D341Med (cell line): Measurements from ENCODE around the gene SDK2.

Source experiments
- DNase-seq: peaks from one replicate; pipeline ENCODE4 v3.0.0; 2012; ENCODE audit warnings: low spot score

Gene SDK2

GRCh38 chr17:73586275-73586832 lies 57.9 kb downstream of the SDK2 start:
- DNase-seq = no peak

GRCh38 chr17:73585583-73585982 lies 58.7 kb downstream of the SDK2 start:
- no peak for DNase-seq

DNA sequence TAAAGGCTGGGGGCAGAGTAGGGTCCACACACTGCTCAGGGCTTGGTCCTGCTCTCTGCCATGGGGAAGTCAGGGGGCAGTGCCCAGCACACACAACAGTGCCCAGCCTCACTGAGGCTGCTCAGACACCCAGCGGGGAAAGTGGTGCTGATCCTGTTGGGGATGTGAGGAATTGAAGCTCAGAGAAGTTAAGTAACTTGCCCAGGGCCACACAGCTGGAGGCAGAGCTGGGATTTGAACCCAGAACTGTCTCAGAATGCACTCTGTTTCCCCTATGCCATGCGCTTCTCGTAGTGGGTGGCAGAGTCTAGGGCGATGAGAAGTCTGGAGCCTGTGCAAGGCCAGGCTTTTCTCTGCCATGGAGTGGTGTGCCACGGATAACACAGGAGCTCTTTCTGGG lies 59.3 kb downstream of the SDK2 start:
- no peak for DNase-seq

GRCh38 chr17:73584049-73584448 lies 60.2 kb downstream of the SDK2 start:
- no peak for DNase-seq

GRCh38 chr17:73582821-73583220 lies 61.4 kb downstream of the SDK2 start:
- DNase-seq = no peak

GRCh38 chr17:73582359-73582758 lies 61.9 kb downstream of the SDK2 start:
- DNase-seq = no peak

DNA sequence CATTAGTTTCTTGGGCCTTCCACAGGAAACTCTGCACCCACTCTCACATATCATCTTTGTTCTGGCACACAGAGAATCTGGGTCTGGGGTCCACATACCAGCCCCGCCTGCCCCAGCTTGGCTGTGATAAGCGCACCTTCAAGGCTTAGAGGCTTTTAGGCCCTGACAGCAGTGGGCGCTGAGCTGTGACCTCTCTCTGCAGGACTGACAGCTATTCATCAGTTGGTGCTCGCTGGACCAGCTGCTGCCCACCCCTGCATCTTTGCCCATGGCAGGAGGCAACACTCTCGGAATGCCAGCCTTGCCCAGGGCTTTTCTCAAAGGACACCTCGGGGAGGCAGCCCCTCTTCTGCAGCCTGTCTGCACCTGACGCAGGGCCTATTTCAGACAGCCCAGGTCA lies 62.9 kb downstream of the SDK2 start:
- DNase-seq = no peak

GRCh38 chr17:73580073-73580710 lies 64.1 kb downstream of the SDK2 start:
- DNase-seq = no peak

GRCh38 chr17:73576556-73577098 lies 67.6 kb downstream of the SDK2 start:
- no peak for DNase-seq

- peak; percentile 91 for DNase-seq
Observed at GRCh38 chr17:73575470-73576221, 68.6 kb downstream of the SDK2 start.

DNA sequence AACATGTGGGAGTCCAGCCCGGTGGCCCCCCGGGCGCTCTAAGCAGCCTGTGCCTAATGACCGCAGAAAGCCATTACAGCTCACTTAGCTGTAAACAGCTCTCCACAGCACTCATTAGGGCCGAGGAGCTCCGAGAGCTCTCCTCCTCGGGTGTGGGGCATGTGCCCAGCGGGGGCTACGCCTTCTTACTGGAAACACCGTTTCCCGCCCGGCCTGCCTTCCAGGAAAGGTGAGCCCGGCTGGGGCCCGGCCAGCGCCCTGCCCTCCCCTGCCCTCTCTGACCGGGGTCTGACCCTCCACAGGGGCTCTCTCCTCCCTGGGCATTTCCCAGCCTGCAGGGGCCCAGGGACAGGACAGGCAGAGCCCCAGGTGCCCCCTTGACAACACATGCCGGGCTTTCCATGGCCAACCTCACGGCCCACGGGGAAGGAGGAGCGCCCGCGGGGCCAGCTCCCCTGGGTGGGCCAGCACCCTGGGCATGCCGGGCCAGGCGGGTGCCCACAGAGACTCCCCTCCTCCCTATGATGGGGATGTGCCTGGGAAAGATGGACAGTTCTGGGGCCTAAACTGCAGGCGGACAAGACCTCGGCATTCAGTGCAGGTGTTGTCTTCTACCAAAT lies 72.6 kb downstream of the SDK2 start:
- no peak for DNase-seq

- DNase-seq = no peak
Observed at GRCh38 chr17:73569762-73570319, 74.4 kb downstream of the SDK2 start.

GRCh38 chr17:73568934-73569333 lies 75.3 kb downstream of the SDK2 start:
- no peak for DNase-seq

- no peak for DNase-seq
Observed at GRCh38 chr17:73566905-73567782, 77.1 kb downstream of the SDK2 start.

- no peak for DNase-seq
Observed at GRCh38 chr17:73564843-73565242, 79.4 kb downstream of the SDK2 start.

DNA sequence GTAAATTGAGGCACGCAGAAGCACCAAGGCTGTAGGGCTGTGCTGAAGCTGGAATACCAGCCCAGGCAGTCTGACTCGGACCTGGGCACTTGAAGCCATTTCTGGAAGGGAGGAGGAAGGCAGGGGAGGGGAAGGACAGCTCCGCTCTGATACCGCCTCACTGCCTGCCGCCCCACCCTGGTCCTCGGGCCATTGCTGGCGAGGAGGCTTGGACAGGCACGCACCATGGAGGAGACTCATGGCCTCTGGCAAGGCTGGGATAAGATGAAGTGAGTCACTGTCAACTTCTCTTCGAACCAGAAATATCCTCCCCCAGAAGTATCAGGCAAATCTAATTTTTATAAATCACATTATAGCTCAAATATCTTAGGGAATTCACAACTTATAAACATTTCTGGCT lies 81.3 kb downstream of the SDK2 start:
- no peak for DNase-seq

GRCh38 chr17:73561111-73561510 lies 83.1 kb downstream of the SDK2 start:
- DNase-seq = no peak

DNA sequence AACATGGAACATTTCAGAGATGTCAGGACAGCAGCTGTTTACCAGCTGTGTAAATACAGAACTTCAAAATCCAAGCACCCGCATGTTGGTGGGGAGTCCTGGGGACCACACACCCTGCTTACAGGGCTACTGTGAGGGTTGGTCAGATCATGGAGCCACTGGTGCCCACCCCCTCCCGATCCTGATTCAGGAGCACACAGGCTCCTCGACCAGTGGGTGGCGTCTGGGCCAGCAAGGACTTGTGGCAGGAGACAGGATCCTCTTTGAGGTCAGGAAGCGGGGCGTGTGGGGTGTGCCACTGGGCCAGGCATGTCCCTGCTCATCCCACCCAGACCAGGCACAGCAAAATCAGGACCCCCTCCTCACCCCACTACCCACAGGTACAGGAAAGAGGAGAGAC lies 83.6 kb downstream of the SDK2 start:
- DNase-seq = no peak

DNA sequence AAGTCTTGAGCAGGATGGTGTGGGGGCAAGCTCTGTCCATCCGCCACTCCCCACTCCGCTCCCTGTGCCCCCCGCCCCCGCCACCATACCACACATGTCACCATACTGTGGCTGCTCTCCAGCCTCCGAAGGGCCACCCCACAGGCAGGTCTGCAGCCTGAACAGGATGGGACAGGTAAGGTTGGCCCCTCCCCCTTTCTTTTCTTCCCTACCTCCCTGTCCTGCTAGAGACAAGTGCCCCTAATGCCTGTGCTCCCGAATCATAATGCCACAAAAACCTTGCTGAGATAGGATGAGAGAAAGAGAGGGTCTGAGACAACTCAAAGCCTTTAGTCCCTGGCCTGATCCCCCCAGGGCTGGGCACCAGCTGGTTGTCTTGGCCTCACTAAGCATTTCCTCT lies 84.7 kb downstream of the SDK2 start:
- DNase-seq = no peak

DNA sequence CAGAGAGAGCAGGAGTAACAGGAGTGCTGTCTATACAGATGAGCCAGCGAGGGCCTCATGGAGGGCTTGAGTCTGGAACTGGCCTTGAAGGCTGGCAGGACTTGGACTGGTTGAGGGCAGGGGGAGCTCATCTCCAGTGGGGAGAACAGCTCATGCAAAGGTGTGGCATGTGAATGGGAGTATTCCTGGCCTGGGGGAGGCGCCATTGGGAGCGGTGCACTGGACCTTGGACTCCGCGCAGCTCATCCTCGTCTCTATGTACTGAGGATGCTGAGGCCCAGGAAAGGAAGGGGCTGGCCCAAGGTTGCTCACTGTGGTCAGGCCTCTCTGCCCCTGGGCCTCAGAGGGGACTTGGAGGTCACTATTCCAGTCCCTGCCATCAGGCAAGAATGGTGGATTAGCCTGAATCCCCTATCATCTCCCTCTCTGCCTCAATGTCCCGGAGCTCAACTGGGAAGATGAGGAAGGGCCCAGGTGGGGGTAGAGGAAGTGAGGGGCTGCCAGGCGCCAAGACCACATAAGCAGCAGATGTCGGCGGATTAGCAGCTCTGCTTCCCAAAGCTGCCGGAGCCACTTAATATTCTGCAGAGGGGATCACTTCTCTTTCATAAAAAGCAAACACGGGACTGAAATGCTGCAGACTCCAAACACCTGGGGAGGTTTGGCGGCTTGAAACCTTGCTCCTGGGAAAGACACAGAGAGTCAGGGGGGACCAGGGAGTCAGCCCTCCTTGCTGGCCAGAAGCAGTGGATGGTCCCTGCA lies 88.9 kb downstream of the SDK2 start:
- DNase-seq = peak; percentile 86

- DNase-seq = no peak
Observed at GRCh38 chr17:73554498-73554897, 89.7 kb downstream of the SDK2 start.
